AG04450 (cell line): ENCODE data around the gene WNT6. TPM values are rescaled to one million over a fixed set of nuclear protein-coding genes. Genes with fewer than 3 reads are reported as not detected.

Experiments used
- CTCF ChIA-PET: fragments of 300-600, 350-600 bp; formaldehyde crosslinking; extraction: SDS; loops from one replicate; lab custom pipeline; 2022; ENCODE audit warnings: antibody characterized with exemption, inconsistent platforms; lab: Charles Lee
- POLR2A ChIA-PET: fragments of 350-600 bp; formaldehyde crosslinking; extraction: SDS; loops from one replicate; lab custom pipeline; 2021; ENCODE audit warnings: antibody characterized with exemption, inconsistent platforms; lab: Yijun Ruan, JAX
- DNase-seq: peaks from one replicate; pipeline ENCODE4 v3.0.0-alpha.2; 2011; ENCODE audit warnings: low read depth, low spot score
- H3K27ac ChIP-seq: one replicate; pipeline ENCODE4 v1.5.1; 2012; ENCODE audit warnings: low read depth, low read length, control low read depth
- H3K27me3 ChIP-seq: one replicate; pipeline ENCODE4 v1.6.0; 2012; ENCODE audit warnings: low read length; ENCODE audit not compliant: control insufficient read depth, insufficient read depth
- H3K4me3 ChIP-seq: 2 replicates; pipeline ENCODE4 v1.5.1; 2011; ENCODE audit warnings: mild to moderate bottlenecking, low read depth, low read length, control low read depth
- H3K9me3 ChIP-seq: 2 replicates; pipeline ENCODE4 v1.5.1; 2012; ENCODE audit warnings: low read length; ENCODE audit not compliant: control insufficient read depth, insufficient read depth
- polyA plus RNA-seq: library from polyadenylated mRNA; depleted of rRNA; stranded (reverse); fragments of >200 nt; gene quantifications from 2 replicates; pipeline ENCODE4 v1.2.3, GENCODE V29; 2011
- TF ChIP-seq, protein P1 (sequence below): IDR thresholded peaks from 2 replicates; pipeline ENCODE4 v1.5.1; 2011; ENCODE audit warnings: low read depth, low read length, control low read depth, inconsistent platforms

WNT6 gene
- polyA plus RNA-seq, 1 experiment = not detected

DNA sequence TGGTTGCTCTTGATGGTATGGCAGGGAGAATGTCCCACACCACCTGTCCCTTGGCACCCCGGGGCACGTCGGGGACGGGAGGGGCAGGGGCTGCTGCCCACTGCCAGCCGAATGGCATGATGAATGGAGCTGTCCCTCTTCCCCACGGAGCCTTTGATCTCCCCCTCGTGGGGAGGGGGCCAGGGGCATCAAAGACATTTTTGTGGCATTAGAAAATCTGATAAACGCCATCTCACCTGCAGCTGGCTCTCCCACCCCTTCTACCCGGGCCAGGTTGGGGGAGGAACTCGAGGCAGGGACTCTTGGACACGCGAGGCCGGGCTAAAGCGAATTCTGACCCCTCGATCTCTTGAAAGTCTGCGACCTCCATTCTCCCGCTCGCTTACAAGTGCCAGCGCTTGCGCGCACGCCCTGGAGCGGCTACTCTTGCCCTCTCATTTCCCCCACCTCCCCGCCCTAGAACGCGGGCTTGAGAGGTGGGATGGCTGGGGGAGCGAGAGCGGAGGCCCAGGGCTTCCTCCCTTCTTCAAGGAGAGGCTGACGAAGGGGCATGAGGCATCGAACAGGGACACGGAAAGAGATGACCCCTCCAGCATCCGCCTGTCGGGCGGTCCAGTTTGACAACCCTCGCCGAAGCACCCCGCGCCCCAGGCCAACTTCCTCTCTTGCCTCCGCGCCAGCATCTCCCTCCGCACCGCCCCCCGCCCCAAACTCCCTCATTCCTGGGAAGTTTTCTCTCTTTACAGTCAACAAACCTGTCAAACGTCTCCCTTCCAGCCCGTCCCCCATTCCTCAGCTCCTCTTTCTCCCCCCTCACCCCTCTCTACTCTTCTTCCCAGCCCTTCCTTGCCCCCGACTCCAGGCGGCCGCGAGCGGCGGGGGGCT is 692 bp upstream of the WNT6 start:
- DNase-seq = no peak
- POLR2A ChIA-PET = interaction anchor here (0.7 kb wide), 1 partner anchor 120 kb away, joined by 3 read pairs; no protein-coding TSS in a partner anchor

DNA sequence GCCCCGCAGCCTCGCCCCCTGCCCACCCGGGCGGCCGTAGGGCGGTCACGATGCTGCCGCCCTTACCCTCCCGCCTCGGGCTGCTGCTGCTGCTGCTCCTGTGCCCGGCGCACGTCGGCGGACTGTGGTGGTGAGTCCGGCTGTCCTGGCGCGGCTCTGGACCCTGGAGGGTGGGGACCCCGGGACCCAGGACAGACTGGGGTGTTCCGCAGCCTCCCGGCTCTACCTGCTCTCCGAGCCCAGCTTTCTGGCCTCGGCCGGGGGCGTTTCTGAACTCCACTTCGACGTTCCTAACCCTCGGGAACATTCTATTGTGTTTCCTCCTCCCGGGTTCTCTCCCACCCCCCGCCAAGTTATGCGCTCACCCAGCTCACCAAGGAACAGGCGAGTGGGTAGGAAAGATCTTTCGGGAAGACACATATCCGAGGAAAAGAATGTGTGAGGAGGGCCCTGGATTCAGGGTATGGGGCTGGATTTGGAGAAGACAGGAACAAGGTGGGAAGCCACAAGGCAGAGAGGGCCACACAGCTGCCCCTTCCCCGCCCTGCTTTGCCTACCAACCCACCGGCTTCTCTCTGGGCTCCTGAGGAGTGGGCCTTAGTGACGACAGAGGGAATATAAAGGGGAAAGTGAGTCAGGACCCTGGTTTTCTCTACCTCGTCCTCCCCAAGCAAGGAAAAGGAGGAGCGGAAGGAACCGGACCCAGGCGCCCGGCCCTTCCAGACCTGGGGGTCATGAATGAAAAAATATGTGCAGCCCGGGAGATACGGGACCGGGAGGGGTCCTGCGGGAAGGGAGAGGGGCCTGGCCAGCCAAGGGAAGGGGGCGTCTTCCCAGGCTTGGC is 605 bp downstream of the WNT6 start:
- no peak overlapping the region for H3K4me3 ChIP-seq
- no peak for DNase-seq
- CTCF ChIA-PET = interaction anchor here (0.7 to 1.8 kb wide), 4 partner anchors 13 to 213 kb away, joined by 3 to 12 read pairs (median 6); no protein-coding TSS in a partner anchor
- POLR2A ChIA-PET = interaction anchor here (0.6 kb wide), 1 partner anchor 240 kb away, joined by 6 read pairs; no protein-coding TSS in a partner anchor
- H3K27ac ChIP-seq = no peak overlapping the region
- H3K27me3 ChIP-seq = peaks cover 74% of the 10 kb centered on the region
- TF ChIP-seq, protein P1, sequence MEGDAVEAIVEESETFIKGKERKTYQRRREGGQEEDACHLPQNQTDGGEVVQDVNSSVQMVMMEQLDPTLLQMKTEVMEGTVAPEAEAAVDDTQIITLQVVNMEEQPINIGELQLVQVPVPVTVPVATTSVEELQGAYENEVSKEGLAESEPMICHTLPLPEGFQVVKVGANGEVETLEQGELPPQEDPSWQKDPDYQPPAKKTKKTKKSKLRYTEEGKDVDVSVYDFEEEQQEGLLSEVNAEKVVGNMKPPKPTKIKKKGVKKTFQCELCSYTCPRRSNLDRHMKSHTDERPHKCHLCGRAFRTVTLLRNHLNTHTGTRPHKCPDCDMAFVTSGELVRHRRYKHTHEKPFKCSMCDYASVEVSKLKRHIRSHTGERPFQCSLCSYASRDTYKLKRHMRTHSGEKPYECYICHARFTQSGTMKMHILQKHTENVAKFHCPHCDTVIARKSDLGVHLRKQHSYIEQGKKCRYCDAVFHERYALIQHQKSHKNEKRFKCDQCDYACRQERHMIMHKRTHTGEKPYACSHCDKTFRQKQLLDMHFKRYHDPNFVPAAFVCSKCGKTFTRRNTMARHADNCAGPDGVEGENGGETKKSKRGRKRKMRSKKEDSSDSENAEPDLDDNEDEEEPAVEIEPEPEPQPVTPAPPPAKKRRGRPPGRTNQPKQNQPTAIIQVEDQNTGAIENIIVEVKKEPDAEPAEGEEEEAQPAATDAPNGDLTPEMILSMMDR = no peak
- H3K9me3 ChIP-seq = peaks cover 8% of the 10 kb centered on the region

More for the DNA sequence above, 692 bp upstream of the WNT6 start:
- peaks cover 9% of the 10 kb centered on the region for H3K9me3 ChIP-seq
- no peak overlapping the region for H3K4me3 ChIP-seq
- CTCF ChIA-PET = interaction anchor here (0.8 to 1.5 kb wide), 2 partner anchors 39 to 210 kb away, joined by 3 to 4 read pairs; no protein-coding TSS in a partner anchor
- TF ChIP-seq, protein P1 = no peak
- peaks cover 81% of the 10 kb centered on the region for H3K27me3 ChIP-seq
- H3K27ac ChIP-seq = no peak overlapping the region

DNA sequence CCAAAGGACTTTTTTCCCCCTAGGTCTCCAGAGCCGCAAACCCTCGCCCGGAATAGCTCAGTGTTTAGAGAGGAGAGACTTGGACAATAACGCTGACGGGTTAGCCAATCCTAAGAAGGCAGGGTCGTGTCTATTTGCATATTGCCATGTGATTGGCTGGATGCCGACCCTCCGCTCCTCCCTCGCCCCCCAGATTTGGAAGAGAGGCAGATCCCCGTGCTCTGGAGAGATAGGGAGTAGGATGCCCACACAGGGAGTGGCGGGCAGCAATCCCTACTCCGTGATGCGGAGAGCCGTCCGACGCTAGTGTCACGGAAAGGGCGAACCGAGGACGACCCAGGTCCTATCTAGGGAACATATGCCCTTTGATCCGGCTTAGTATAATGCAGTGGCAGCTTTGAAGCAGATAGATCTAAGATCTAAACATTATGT is 1.4 kb downstream of the WNT6 start:
- TF ChIP-seq, protein P1 = no peak
- Histone ChIP-seq H3K27ac (no peak overlapping the region), H3K9me3 (peaks cover 4% of the 10 kb centered on the region; the same call in 1 of the 2 replicates), H3K4me3 (no peak overlapping the region), H3K27me3 (peaks cover 71% of the 10 kb centered on the region)
- ChIA-PET POLR2A (interaction anchor here (0.6 kb wide), 1 partner anchor 240 kb away, joined by 6 read pairs; no protein-coding TSS in a partner anchor), CTCF (interaction anchor here (0.5 to 1.8 kb wide), 5 partner anchors 14 to 337 kb away, joined by 3 to 12 read pairs (median 5); no protein-coding TSS in a partner anchor)
- peak; percentile 11 for DNase-seq

DNA sequence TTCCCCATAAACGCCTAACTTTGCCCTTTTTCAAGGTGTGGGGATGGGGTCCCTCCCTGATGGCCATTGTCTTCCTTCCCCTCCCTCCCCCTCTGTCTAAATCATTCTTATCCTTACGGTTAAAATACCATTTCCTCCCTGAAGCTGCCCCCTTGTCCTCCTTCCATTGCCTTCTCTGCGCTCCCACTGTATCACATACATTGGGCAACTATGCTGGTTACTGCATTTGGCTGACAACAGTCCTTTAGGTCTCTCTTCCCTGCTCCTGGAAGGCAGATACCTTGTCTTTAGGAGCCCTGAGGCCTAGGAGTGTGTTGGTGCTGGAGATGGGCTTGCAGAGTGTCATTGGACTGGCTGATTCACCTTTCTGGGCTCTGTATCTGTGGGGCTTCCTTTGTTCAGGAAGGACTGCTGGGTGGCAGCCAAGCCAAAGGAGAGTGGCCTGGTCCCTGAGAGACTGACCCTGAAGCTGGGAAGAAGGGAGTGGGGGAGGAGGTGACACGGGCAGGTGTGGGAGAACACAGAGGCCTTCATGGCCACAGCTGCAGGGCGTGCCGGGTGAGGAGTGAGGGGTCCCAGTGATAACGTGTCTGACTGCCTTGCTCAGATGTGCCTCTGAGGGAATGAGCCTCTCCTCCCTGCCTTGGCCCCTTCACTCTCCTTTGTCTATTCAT is 2.2 kb downstream of the WNT6 start:
- peaks cover 4% of the 10 kb centered on the region; the same call in 1 of the 2 replicates for H3K9me3 ChIP-seq
- H3K4me3 ChIP-seq = no peak overlapping the region
- no peak overlapping the region for H3K27ac ChIP-seq
- ChIA-PET POLR2A (no interaction called here), CTCF (interaction anchor here (0.5 kb wide), 1 partner anchor 336 kb away, joined by 3 read pairs; no protein-coding TSS in a partner anchor)
- TF ChIP-seq, protein P1 = no peak
- DNase-seq = no peak
- peaks cover 69% of the 10 kb centered on the region for H3K27me3 ChIP-seq
